Measurements from ENCODE around the gene EXOSC3.
"Not testable (repeated sequence)": the region's sequence is repeated elsewhere in the genome, so short reads cannot be mapped to it uniquely, and the experiment has no call there.

EXOSC3 gene

DNA sequence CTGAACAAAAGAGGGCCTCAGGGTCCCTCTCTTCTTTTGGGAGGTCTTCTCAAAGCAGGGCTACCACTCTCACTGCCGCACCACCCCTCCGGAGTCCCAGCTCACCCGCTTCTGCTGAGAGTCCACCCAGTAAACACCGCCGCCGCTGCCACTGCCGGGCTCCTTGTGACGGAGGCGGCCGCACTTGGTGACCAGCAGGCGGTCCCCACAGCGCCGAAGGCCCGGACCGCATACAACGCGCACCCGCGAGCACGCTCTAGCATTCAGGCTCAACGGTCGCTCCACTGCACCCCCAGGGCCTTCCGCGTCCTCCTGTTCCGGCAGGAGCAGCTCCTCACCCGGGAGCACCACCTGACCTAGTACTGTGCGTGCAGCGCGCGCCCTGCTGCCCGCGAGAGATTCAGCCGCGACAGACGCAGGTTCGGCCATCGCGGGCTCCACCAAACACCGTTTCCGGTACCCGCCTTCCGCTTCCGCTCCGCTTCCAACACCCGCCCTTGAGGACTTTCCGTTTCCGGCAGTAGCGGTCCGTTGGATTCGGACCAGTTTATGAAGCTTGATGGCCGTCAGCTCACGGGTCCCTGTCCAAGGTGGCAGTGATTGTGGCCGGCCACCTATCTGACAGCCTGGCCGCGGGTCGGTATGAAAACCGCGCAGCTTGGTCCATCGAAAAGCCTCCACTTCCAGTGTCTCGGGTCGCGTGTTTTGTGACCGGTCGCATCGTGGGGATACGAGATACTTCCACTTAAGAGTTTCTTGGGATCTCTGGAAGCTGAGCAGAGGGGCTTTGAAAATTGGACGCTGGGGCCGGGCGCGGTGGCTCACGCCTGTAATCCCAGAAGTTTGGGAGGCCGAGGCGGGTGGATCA, at the start of gene EXOSC3:
TSS of gene EXOSC3 (minus strand) at position 449 of the 868 bp plus-strand sequence. CDS start at position 429, 20 bp downstream.
- peak; percentile 53 for DNase-seq (ENCODE audit: low read depth, low spot score)

DNA sequence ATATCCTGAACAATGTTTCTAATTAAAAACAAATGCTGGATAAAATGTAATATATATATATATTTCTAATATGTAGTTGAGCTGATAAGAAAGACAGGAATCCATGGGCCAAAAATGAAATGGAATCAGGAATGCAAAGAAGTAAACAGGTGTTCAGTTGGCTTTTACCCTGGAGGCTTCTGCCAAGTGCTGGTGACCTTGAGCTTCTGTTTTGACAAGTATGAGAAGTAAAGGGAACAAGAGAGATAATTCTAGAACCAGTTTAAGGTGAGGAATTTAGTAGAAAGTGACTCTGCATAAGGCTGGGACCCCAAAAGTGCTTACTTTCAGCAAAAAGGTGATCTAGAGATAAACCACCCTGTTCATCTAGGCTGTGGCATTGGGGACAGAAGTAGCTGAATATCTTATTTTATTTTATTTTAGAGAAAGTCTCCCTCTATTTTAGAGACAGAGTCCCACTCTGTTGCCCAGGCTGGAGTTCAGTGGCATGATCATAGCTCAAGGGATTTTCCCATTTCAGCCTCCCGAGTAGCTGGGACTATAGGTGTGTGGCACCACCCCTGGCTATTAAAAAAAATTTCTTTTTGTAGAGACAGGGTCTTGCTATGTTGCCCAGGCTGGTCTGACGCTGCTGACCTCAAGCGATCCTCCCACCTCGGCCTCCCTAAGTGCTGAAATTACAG, 42.8 kb upstream of the EXOSC3 start:
- DNase-seq (ENCODE audit: low read depth, low spot score), result no peak

DNA sequence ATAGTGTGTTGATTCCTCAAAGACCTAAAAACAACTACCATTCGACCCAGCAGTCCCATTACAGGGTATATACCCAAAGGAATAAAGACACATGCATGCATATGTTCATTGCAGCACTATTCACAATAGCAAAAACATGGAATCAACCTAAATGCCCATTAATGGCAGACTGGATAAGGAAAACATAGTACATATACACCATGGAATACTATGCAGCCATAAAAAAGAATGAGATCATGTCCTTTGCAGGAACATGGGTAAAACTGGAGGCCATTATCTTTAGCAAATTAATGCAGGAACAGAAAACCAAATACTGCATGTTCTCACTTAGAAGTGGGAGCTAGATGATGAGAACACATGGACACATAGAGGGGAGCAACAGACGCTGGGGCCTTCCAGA, 40.3 kb upstream of the EXOSC3 start:
- DNase-seq (ENCODE audit: low read depth, low spot score), result not testable (repeated sequence)

DNA sequence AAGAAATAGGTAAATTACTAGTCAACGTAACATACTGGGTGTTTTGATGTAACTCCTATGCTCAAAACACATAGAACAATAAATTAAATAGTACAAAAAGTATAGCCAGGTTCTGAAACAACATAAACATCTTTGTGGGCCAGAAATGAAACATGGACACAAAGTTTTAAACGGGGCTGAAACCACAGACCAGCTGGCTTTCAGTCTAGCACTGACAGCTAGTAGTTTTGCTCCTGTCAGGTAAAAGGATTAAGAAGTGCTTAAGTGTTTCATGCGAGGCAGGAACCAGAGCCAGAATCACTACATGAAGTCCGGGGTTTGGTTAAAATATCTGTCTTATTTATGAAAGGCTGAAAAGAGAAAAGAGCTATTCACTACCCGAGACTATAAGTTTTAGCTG, 35.3 kb upstream of the EXOSC3 start:
- no peak for DNase-seq (ENCODE audit: low read depth, low spot score)

DNA sequence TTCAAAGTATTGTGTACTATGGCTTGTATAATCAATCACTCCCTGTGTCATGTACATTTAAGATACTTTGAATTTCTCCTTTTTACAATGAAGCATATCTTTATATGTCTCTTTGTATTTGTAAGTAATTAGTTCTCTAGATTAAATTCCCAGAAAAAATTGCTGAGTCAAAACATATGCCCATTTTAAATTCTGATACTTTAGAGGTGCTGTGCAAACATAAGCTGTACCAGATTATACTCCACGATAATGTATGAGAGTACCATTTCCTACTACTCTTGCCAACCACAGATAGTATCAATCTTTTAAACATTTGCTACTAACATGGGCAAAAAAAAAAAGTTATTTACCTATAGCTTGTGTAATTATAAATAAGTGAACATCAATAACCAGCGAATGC, 34.0 kb upstream of the EXOSC3 start:
- no peak for DNase-seq (ENCODE audit: low read depth, low spot score)

DNA sequence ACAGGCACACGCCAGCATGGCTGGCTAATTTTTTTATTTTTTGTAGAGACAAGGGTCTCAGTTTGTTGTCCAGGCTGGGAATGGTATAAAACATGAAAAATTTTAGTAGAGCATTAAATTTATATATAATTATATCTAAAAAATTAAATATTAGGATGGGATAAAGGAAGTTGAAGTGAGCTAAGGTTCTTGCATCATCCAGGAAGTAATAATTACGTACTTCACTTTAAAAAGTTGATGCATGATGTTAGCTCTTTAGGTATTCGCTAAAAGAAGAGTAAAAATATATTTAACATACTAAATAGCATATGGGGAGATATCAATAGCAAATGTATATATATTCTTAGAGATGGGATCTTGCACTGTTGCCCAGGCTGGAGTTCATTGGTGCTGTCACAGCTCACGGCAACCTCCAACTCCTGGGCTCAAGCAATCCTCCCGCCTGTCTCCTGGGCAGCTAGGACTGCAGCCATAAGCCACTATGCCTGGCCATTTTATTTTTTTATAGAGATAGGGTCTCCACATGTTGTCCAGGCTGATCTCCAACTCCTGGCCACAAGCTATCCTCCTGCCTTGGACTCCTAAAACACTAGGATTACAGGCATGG, 28.0 kb upstream of the EXOSC3 start:
- no peak for DNase-seq (ENCODE audit: low read depth, low spot score)

DNA sequence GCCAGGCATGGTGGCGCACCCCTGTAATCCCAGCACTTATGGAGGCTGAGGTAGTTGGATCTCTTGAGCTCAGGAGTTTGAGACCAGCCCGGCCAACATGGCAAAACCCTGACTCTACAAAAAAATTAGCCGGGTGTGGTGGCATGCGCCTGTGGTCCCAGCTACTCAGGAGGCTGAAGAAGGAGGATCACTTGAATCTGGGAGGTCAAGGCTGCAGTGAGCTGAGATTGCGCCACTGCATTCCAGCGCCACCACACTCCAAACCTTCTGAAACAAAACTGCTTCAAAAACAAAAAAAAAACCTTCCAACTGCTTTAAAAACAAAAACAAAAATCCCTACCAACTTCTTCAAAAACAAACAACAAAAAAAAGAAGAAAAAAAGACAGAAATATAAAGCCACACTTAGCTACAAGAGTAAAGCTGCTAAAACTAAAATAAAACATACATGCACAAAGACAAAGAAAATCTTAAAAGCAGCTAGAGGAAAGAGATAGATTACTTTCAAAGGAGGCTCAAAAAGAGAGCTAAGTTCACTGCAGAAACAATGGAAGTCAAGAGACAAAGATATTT, 27.1 kb upstream of the EXOSC3 start:
- DNase-seq (ENCODE audit: low read depth, low spot score), result no peak

DNA sequence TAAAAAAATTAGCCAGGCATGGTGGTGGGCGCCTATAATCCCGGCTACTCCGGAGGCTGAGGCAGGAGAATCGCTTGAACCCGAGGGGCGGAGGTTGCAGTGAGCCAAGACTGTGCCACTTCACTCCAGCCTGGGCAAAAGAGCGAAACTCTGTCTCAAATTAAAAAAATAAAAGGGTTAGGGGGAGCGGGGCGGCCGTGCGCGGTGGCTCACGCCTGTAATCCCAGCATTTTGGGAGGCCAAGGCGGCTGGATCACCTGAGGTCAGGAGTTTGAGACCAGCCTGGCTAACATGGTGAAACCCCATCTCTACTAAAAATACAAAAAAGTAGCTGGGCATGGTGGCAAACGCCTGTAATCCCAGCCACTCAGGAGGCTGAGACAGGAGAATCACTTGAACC, 24.8 kb upstream of the EXOSC3 start:
- not testable (repeated sequence) for DNase-seq (ENCODE audit: low read depth, low spot score)

DNA sequence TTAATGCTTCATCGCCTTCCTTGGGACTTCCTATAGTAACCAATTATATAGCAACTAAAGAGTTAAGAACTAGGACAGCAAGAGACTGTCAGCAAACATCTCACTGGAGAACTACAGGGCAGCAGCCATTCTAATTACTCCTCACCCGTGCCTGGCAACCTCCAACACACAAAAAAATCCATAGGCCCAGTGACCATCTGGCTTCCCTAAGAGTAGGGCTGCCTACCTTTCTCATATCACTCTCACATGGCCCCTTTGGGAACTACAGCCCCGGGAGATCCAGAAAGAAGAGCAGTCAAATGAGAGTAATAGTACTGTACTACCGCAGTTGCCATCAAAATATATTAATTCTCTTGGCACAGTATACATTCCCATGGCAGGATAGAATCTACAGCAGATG, 21.4 kb upstream of the EXOSC3 start:
- DNase-seq (ENCODE audit: low read depth, low spot score), result no peak

DNA sequence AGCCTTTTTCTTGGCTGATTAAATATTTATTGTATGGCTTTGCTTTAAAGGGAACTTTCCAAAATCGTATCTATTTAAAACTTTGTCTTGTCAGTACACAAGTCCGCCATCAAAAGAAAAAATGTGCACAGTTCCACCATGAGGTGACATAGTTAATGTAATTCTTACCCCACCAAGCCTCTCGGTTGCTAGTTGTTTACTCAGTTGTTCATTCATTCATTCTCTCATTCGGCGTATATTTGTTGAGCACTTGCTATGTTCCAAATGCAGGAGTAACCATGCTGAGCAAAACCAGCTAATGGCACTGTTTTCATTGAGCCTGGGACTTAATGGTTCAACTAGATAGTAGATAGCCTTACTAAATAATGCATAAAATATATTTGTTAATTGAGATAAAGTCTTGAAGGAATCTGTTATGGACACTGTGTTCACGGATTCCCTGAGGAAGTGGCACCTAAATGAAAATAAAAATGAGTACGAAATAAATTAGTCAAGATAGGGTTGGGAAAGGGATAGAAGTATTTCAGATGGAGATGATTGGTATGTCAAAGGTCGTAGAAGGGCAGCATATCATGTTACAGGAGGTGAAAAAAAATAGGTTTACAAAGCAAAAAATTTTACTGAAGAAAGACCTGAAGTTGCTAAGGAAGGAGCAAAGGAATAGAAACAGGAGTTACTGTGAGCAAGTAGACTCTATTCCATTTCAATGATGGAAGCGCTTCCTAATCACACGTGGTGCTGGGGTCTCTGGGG, 17.3 kb upstream of the EXOSC3 start:
- DNase-seq (ENCODE audit: low read depth, low spot score), result no peak

DNA sequence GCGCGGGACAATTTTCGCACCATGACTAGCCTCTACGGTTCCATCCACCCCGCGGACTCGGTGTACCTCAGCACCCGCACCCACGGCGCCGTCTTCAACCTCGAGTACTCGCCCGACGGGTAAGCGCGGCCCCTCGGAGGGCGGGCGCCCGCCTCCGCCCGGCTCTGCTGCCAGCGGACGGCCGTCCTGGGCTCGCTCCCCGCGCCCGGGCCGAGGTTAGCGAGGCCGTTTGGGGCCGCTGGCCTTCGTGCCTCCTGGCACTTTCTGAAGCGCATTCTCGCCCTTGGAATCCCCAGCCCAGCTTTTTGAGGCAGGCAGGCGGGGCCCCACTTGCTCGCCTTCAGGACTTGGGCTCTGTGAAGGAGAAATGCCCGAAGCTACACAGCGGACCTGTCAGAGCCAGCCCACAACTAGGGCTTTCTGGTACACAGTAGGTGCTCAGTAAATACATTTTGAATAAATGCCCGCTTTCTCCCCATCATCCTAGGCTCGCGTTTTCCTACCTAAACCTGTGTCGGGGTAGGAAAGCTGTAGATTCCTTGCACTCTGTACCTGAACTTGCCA, 16.5 kb upstream of the EXOSC3 start:
- DNase-seq (ENCODE audit: low read depth, low spot score), result no peak

DNA sequence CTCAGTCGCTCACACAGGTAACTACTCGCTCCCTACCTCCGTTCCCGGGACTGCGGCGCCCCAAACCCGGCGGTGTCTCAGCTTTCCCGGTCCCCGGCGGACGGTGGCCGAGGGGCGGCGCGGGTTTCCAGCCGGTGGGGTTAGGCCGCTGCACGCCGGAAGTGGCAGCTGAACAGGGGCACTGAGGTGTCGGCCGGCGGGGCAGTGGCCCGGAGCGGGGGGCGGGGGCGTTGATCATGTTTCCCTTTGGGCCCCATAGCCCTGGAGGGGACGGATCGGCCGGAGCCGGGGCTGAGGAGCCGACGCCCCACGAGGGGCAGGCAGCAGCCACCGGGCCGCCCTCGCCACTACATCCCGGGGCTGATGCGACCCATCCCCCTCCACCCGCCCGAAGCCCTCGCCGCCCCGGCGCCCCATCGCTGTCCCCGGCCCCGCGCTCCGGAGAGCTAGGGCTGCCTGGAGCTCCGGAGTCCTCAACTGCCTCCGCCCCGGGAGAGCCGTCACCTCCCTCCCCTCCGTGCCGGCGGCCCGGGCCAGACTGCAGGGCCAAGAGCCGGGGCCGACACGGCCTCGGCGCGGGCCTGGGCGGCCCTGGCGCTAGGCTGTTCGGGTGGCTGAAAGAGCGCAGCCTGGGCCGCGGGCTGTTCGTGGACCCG, 15.9 kb upstream of the EXOSC3 start, which contains the start of gene DCAF10:
TSS of gene DCAF10 (plus strand) at position 167 of the 656 bp plus-strand sequence. CDS start at position 237, 70 bp downstream.
- DNase-seq (ENCODE audit: low read depth, low spot score), result peak; percentile 49

DNA sequence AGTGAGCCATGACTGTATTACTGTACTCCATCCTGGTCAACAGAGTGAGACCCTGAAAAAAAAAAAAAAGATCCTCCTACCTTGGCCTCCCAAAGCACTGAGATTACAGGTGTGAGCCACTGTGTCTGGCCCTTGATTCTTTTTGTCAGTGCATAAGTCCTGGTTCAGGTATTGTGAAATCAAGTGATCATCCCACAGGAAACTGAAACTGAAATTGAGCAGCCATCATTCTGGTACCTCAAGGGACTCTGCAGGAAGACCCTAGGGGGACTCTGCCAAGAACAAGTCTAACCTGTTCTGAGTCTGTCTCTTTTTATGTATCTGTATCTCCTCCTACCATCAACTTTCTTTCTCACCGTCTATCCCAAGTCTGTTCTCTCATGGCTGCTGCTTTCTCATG, 13.8 kb upstream of the EXOSC3 start:
- no peak for DNase-seq (ENCODE audit: low read depth, low spot score)

DNA sequence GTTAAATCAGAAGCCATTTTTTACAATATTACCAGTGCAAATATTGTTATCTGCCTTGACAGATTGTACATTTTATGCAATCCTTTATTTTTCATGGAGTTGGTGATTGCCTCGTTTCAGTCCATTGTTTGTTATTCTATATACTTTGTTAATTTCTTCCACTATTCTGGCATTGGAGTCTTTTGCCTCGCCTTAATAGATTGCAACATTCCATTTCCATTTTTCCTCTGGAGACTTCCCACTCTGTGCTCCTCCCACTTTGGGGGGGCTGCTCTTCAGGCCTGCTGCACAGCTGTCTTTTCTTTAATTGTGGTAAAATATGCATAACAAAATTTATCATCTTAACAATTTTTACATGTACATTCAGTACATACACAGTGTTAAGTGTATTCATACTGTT, 11.4 kb upstream of the EXOSC3 start:
- no peak for DNase-seq (ENCODE audit: low read depth, low spot score)

DNA sequence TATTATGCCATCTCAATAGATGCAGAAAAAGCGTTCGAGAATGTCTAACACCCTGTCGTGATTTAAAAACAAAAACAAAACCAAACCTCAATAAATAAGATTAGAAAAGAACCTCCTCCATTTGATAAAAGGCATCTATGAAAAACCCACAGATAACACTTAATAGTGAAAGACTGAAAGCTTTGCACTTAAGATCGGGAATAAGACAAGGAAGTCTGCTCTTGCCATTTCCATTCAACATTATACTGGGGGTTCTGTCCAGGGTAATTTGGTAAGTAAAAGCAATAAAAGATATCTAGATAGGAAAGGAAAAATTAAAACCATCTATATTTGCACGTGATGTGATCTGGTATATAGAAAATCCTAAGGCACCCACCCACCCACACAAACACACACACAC, 7.3 kb upstream of the EXOSC3 start:
- no peak for DNase-seq (ENCODE audit: low read depth, low spot score)

DNA sequence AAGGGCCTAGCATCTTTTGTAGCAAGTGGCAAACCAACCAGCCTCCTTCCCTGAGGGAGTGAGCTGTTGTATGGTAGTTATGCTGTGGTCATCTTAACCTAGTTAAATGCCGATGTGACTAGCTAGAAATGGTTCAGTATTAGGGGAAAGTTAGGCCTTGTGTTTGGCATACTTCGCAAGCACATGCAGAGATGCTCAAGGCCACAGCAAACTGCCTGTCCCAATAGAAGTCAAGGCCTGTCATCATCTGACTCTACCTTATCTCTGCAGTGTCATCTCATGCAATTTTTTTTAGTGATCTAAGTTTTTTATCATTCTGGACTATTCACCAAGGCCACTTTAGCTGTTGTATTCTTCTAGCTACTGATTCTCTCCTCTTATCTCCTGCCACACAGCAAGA, 5.2 kb upstream of the EXOSC3 start:
- no peak for DNase-seq (ENCODE audit: low read depth, low spot score)

DNA sequence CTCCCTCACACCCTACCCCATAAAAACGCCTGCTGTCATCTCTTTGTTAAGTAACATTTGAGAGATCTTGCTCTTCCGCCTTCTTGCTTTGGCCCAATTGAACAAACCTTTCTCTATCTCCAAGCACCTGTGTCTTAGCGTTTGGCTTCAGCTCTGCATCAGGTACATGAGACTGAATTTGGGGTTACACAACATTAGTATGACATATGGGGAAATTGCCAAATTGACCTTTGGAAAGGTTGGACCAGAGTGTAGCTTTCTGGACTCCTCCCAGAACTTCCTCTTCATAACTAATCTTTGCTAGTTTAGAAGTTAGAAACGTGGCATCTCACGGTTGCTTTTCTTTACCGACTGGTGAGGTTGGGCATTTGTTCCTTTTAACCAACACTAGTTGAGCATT, 3.5 kb upstream of the EXOSC3 start:
- DNase-seq (ENCODE audit: low read depth, low spot score), result no peak

DNA sequence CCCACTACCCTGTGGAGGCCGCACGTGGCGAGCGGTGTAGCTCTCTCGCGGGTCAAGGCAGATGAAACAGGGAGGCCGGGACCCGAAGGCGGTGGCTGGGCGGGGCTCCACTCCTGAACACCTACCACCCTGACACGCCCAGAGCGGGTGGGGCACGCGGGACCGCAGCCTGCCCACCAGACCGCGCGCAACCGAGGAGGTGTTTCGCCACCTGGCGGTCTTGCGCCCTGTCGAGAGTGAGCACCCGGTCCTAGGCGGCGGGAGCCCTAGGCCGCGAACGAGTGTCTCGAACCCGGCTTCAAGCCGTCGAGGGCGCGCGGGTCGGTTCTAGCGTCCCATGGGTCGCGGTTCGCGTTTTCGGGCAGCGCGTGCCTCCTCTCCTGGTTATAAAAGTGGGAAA, 2.2 kb upstream of the EXOSC3 start:
- no peak for DNase-seq (ENCODE audit: low read depth, low spot score)

DNA sequence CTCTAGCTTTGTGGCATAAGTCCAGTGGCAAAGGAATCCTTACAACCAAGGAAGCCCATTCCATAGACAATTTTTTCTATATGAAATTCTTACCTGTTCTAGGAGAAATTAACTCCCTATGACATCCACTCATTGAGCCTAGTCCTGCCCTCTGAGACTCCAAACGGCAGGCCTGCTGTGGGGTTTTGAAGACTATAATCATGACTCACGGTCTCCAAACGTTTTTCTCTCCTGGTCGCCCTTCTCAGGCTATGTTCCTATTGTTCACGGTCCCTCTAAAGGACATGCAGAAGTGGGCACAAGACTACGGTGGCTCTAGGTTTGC, 611 bp downstream of the EXOSC3 start:
- no peak for DNase-seq (ENCODE audit: low read depth, low spot score)

DNA sequence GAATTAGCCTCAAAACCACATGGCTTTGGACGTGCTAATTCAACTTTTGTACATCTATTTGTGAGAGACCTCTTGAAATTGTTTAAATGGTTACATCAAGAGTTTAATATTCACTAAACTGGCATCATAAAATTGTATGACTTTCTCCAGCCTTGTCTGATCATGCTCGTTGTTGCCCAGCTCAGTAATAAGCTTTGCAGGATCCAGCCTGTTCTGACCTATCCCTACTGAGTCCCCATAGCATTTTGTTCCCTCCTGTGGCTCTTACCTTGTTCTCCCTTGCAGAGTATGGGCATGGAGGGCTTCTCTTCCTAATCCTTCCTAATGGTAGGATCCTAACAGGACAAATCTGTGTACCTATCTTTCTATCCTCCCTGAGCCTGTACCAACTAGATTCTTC, 6.3 kb downstream of the EXOSC3 start:
- DNase-seq (ENCODE audit: low read depth, low spot score), result no peak

DNA sequence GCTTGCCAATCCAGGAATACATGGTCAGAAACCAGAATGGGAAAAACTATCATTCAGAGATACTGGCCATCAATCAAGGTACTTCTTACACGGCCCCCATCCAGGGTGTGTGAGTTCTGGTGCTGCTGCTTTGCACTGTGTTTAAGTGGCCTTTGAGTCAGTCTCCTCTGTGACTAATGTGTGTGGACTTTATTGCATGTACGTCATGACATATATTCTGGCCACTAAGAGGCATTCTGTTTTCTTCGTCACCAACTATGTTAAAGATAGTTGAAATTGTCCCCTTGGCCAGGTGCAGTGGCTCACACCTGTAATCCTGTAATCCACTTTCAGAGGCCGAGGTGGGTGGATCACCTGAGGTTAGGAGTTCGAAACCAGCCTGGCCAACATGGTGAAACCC, 8.5 kb downstream of the EXOSC3 start:
- DNase-seq (ENCODE audit: low read depth, low spot score), result no peak

All from brain pericyte (primary cell).